ENCODE results near the gene DNAH10.

GRCh38 chr12:123845881-123846280 lies 83.8 kb downstream of the DNAH10 start:
- no peak for TF ChIP-seq CTCF (IDR thresholded peaks at IDR 0.05; ENCODE audit: poor library complexity)
- TF ChIP-seq EZH2 (IDR thresholded peaks at IDR 0.05; ENCODE audit: borderline replicate concordance), result no peak
- TF ChIP-seq EZH2phosphoT487 (IDR thresholded peaks at IDR 0.05; ENCODE audit: low read depth, severe bottlenecking, unreplicated experiment), result no peak
